Measurements from ENCODE around the gene HEXIM1.

Gene HEXIM1

GRCh38 chr17:45146890-45147580, 1.2 kb upstream of the HEXIM1 start:
- Histone ChIP-seq H3K4me3 (ENCODE audit: insufficient read depth, low read depth, low read length) (peak overlapping the region; percentile 85), H3K27ac (ENCODE audit: insufficient read depth, low read depth, low read length, poor library complexity, severe bottlenecking) (peak overlapping the region; percentile 99), H3K36me3 (ENCODE audit: control insufficient read depth, insufficient read depth, low read length) (no peaks in the 10 kb centered on the region), H3K4me1 (ENCODE audit: control insufficient read depth, insufficient read depth, low read length) (peaks cover 25% of the 10 kb centered on the region), H3K27me3 (ENCODE audit: control insufficient read depth, insufficient read depth, low read length, poor library complexity, severe bottlenecking) (peaks cover 6% of the 10 kb centered on the region), H3K9me3 (ENCODE audit: control insufficient read depth, low read length) (no peaks in the 10 kb centered on the region)
- 21% methylated on average over 29 of the region's 29 CpGs for WGBS, 2 experiments

GRCh38 chr17:45147581-45148182, 593 bp upstream of the HEXIM1 start:
- Histone ChIP-seq H3K9me3 (ENCODE audit: control insufficient read depth, low read length) (no peaks in the 10 kb centered on the region), H3K27me3 (ENCODE audit: control insufficient read depth, insufficient read depth, low read length, poor library complexity, severe bottlenecking) (peaks cover 6% of the 10 kb centered on the region), H3K4me1 (ENCODE audit: control insufficient read depth, insufficient read depth, low read length) (peaks cover 25% of the 10 kb centered on the region), H3K27ac (ENCODE audit: insufficient read depth, low read depth, low read length, poor library complexity, severe bottlenecking) (peak overlapping the region; percentile 99), H3K4me3 (ENCODE audit: insufficient read depth, low read depth, low read length) (peak overlapping the region; percentile 85), H3K36me3 (ENCODE audit: control insufficient read depth, insufficient read depth, low read length) (no peaks in the 10 kb centered on the region)
- 0% methylated on average over 38 of the region's 38 CpGs for WGBS, 2 experiments

GRCh38 chr17:45149037-45149668, 878 bp downstream of the HEXIM1 start:
- WGBS, 2 experiments: 0% methylated on average over 32 of the region's 32 CpGs
- Histone ChIP-seq H3K36me3 (ENCODE audit: control insufficient read depth, insufficient read depth, low read length) (no peaks in the 10 kb centered on the region), H3K9me3 (ENCODE audit: control insufficient read depth, low read length) (no peaks in the 10 kb centered on the region), H3K27me3 (ENCODE audit: control insufficient read depth, insufficient read depth, low read length, poor library complexity, severe bottlenecking) (peaks cover 5% of the 10 kb centered on the region), H3K4me3 (ENCODE audit: insufficient read depth, low read depth, low read length) (peak overlapping the region; percentile 92), H3K27ac (ENCODE audit: insufficient read depth, low read depth, low read length, poor library complexity, severe bottlenecking) (peak overlapping the region; percentile 89), H3K4me1 (ENCODE audit: control insufficient read depth, insufficient read depth, low read length) (peaks cover 14% of the 10 kb centered on the region)

- Histone ChIP-seq H3K27me3 (ENCODE audit: control insufficient read depth, insufficient read depth, low read length, poor library complexity, severe bottlenecking) (no peaks in the 10 kb centered on the region), H3K36me3 (ENCODE audit: control insufficient read depth, insufficient read depth, low read length) (no peaks in the 10 kb centered on the region), H3K4me1 (ENCODE audit: control insufficient read depth, insufficient read depth, low read length) (peaks cover 11% of the 10 kb centered on the region), H3K9me3 (ENCODE audit: control insufficient read depth, low read length) (no peaks in the 10 kb centered on the region), H3K4me3 (ENCODE audit: insufficient read depth, low read depth, low read length) (peak overlapping the region; percentile 92), H3K27ac (ENCODE audit: insufficient read depth, low read depth, low read length, poor library complexity, severe bottlenecking) (peak overlapping the region; percentile 89)
- WGBS, 2 experiments: 1% methylated on average over 55 of the region's 56 CpGs
Observed at GRCh38 chr17:45149669-45150664, 1.7 kb downstream of the HEXIM1 start.

- no peak overlapping the region for H3K27ac ChIP-seq (ENCODE audit: insufficient read depth, low read depth, low read length, poor library complexity, severe bottlenecking)
- H3K4me3 ChIP-seq (ENCODE audit: insufficient read depth, low read depth, low read length): peak overlapping the region; percentile 92
- 48 to 56% methylated on average over 8 of the region's 8 CpGs for WGBS, 2 experiments
- no peaks in the 10 kb centered on the region for H3K27me3 ChIP-seq (ENCODE audit: control insufficient read depth, insufficient read depth, low read length, poor library complexity, severe bottlenecking)
- no peaks in the 10 kb centered on the region for H3K9me3 ChIP-seq (ENCODE audit: control insufficient read depth, low read length)
- no peaks in the 10 kb centered on the region for H3K36me3 ChIP-seq (ENCODE audit: control insufficient read depth, insufficient read depth, low read length)
- H3K4me1 ChIP-seq (ENCODE audit: control insufficient read depth, insufficient read depth, low read length): peaks cover 11% of the 10 kb centered on the region
Observed at GRCh38 chr17:45150911-45151809, 2.9 kb downstream of the HEXIM1 start.

- H3K4me3 ChIP-seq (ENCODE audit: insufficient read depth, low read depth, low read length): no peak overlapping the region
- no peaks in the 10 kb centered on the region for H3K36me3 ChIP-seq (ENCODE audit: control insufficient read depth, insufficient read depth, low read length)
- 91 to 96% methylated on average over 4 of the region's 4 CpGs for WGBS, 2 experiments
- no peak overlapping the region for H3K27ac ChIP-seq (ENCODE audit: insufficient read depth, low read depth, low read length, poor library complexity, severe bottlenecking)
- H3K27me3 ChIP-seq (ENCODE audit: control insufficient read depth, insufficient read depth, low read length, poor library complexity, severe bottlenecking): no peaks in the 10 kb centered on the region
- no peaks in the 10 kb centered on the region for H3K9me3 ChIP-seq (ENCODE audit: control insufficient read depth, low read length)
- H3K4me1 ChIP-seq (ENCODE audit: control insufficient read depth, insufficient read depth, low read length): peaks cover 15% of the 10 kb centered on the region
Observed at GRCh38 chr17:45155029-45155428, 6.8 kb downstream of the HEXIM1 start.

- H3K4me3 ChIP-seq (ENCODE audit: insufficient read depth, low read depth, low read length): no peak overlapping the region
- peaks cover 15% of the 10 kb centered on the region for H3K4me1 ChIP-seq (ENCODE audit: control insufficient read depth, insufficient read depth, low read length)
- no peaks in the 10 kb centered on the region for H3K9me3 ChIP-seq (ENCODE audit: control insufficient read depth, low read length)
- no peaks in the 10 kb centered on the region for H3K27me3 ChIP-seq (ENCODE audit: control insufficient read depth, insufficient read depth, low read length, poor library complexity, severe bottlenecking)
- H3K36me3 ChIP-seq (ENCODE audit: control insufficient read depth, insufficient read depth, low read length): no peaks in the 10 kb centered on the region
- no peak overlapping the region for H3K27ac ChIP-seq (ENCODE audit: insufficient read depth, low read depth, low read length, poor library complexity, severe bottlenecking)
- 92 to 95% methylated on average over 2 of the region's 2 CpGs for WGBS, 2 experiments
Observed at GRCh38 chr17:45155483-45155882, 7.2 kb downstream of the HEXIM1 start.

GRCh38 chr17:45156242-45156641, 8.0 kb downstream of the HEXIM1 start:
- Histone ChIP-seq H3K9me3 (ENCODE audit: control insufficient read depth, low read length) (no peaks in the 10 kb centered on the region), H3K4me3 (ENCODE audit: insufficient read depth, low read depth, low read length) (no peak overlapping the region), H3K27me3 (ENCODE audit: control insufficient read depth, insufficient read depth, low read length, poor library complexity, severe bottlenecking) (no peaks in the 10 kb centered on the region), H3K36me3 (ENCODE audit: control insufficient read depth, insufficient read depth, low read length) (no peaks in the 10 kb centered on the region), H3K27ac (ENCODE audit: insufficient read depth, low read depth, low read length, poor library complexity, severe bottlenecking) (no peak overlapping the region), H3K4me1 (ENCODE audit: control insufficient read depth, insufficient read depth, low read length) (peaks cover 9% of the 10 kb centered on the region)
- WGBS, 2 experiments: 92 to 98% methylated on average over 2 to 3 of the region's 3 CpGs

Measured in ectodermal cell (in vitro differentiated cells).